Osteoblast (primary cell): ENCODE measurements around the gene RPL6. TPM values are rescaled to one million over a fixed set of nuclear protein-coding genes. Genes with fewer than 3 reads are reported as not detected.

Experiments
- DNase-seq: peaks from one replicate; pipeline ENCODE4 v3.0.0; 2011; ENCODE audit warnings: low spot score, mixed read lengths; ENCODE audit not compliant: insufficient read length; ENCODE audit errors: missing footprints
- H2AFZ ChIP-seq: 2 replicates; pipeline ENCODE4 v1.6.0; 2011; ENCODE audit warnings: mild to moderate bottlenecking, low read length
- H3K27ac ChIP-seq: 2 replicates; pipeline ENCODE4 v1.5.1; 2011; ENCODE audit warnings: mild to moderate bottlenecking, low read depth, low read length, moderate library complexity
- H3K27me3 ChIP-seq: 2 replicates; pipeline ENCODE4 v1.6.0; 2012; ENCODE audit warnings: mild to moderate bottlenecking, control low read depth, inconsistent platforms, low read length, moderate library complexity; ENCODE audit not compliant: insufficient read depth
- H3K36me3 ChIP-seq: 2 replicates; pipeline ENCODE4 v1.5.1; 2011; ENCODE audit warnings: mild to moderate bottlenecking, low read length, control low read depth, moderate library complexity; ENCODE audit not compliant: insufficient read depth
- H3K4me1 ChIP-seq: 2 replicates; pipeline ENCODE4 v1.5.1; 2011; ENCODE audit warnings: mild to moderate bottlenecking, low read length, control low read depth, moderate library complexity; ENCODE audit not compliant: insufficient read depth
- H3K4me2 ChIP-seq: 2 replicates; pipeline ENCODE4 v1.6.0; 2011; ENCODE audit warnings: mild to moderate bottlenecking, low read length; ENCODE audit not compliant: insufficient read depth
- H3K4me3 ChIP-seq: fragments of 200-600 bp; sonication (generic); 3 replicates; pipeline ENCODE4 v1.5.1; 2012; ENCODE audit warnings: mild to moderate bottlenecking, low read length, inconsistent platforms; ENCODE audit not compliant: insufficient read depth
- H3K79me2 ChIP-seq: 2 replicates; pipeline ENCODE4 v1.6.0; 2012; ENCODE audit warnings: mild to moderate bottlenecking, low read length, control low read depth, inconsistent platforms; ENCODE audit not compliant: insufficient read depth
- H3K9me3 ChIP-seq: 2 replicates; pipeline ENCODE4 v1.5.1; 2011; ENCODE audit warnings: low read depth, low read length, control low read depth
- H4K20me1 ChIP-seq: 2 replicates; pipeline ENCODE4 v1.6.0; 2012; ENCODE audit warnings: mild to moderate bottlenecking, low read length, control low read depth; ENCODE audit not compliant: insufficient read depth
- total RNA-seq: library from RNA; depleted of rRNA; stranded (reverse); fragments of >200 nt; gene quantifications from 2 replicates; pipeline ENCODE4 v1.2.3, GENCODE V29; 2012
- TF ChIP-seq, protein P1 (sequence below): IDR thresholded peaks from 2 replicates; pipeline ENCODE4 v1.5.1; 2011; ENCODE audit warnings: mild to moderate bottlenecking, low read depth, low read length, moderate library complexity; ENCODE audit errors: extremely low read depth

Gene RPL6
- total RNA-seq, 1 donor: 918 TPM

DNA sequence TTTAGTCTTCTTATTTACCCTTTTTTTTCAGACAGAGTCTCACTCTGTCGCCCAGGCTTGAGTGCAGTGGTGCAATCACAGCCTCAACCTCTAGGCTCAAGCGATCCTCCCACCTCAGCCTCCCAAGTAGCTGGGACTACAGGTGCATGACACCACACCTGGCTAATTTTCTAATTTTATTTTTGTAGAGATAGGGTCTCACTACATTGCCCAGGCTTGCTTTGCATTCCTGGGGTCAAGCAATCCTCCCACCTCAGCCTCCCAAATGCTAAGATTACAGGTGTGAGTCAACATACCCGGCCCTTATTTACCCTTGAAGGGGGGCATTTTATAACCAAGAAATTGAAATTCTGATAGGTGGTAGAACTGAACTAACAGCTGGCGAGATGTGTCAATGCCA, 48.1 kb downstream of the RPL6 start:
- H3K79me2 ChIP-seq: peaks cover 63% of the 10 kb centered on the region
- peaks cover 16% of the 10 kb centered on the region for H4K20me1 ChIP-seq
- H3K27ac ChIP-seq: no peak overlapping the region

DNA sequence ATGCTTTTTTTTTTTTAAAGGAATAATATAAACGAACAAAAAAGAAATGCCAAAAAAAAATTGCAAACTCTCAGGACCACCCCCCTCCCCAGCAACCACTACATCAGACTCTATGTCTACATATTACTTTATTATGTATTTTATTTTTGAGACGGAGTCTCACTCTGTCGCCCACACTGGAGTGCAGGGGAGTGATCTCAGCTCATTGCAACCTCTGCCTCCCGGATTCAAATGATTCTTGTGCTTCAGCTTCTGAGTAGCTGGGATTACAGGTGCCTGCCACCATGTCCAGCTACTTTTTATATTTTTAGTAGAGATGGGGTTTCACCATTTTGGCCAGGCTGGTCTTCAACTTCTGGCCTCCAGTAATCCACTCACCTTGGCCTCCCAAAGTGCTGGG, 50.1 kb downstream of the RPL6 start:
- Histone ChIP-seq H3K27ac (no peak overlapping the region), H4K20me1 (peaks cover 19% of the 10 kb centered on the region), H3K79me2 (peaks cover 57% of the 10 kb centered on the region), H3K4me3 (no peak overlapping the region), H3K9me3 (no peaks in the 10 kb centered on the region), H3K27me3 (no peaks in the 10 kb centered on the region), H3K4me2 (no peak overlapping the region), H2AFZ (no peak overlapping the region), H3K36me3 (no peaks in the 10 kb centered on the region), H3K4me1 (no peaks in the 10 kb centered on the region)
- no peak for DNase-seq
- TF ChIP-seq, protein P1, sequence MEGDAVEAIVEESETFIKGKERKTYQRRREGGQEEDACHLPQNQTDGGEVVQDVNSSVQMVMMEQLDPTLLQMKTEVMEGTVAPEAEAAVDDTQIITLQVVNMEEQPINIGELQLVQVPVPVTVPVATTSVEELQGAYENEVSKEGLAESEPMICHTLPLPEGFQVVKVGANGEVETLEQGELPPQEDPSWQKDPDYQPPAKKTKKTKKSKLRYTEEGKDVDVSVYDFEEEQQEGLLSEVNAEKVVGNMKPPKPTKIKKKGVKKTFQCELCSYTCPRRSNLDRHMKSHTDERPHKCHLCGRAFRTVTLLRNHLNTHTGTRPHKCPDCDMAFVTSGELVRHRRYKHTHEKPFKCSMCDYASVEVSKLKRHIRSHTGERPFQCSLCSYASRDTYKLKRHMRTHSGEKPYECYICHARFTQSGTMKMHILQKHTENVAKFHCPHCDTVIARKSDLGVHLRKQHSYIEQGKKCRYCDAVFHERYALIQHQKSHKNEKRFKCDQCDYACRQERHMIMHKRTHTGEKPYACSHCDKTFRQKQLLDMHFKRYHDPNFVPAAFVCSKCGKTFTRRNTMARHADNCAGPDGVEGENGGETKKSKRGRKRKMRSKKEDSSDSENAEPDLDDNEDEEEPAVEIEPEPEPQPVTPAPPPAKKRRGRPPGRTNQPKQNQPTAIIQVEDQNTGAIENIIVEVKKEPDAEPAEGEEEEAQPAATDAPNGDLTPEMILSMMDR: no peak

More for the DNA sequence above, 48.1 kb downstream of the RPL6 start:
- H3K4me3 ChIP-seq: no peak overlapping the region
- no peak overlapping the region for H2AFZ ChIP-seq
- no peaks in the 10 kb centered on the region for H3K27me3 ChIP-seq
- DNase-seq: no peak
- no peaks in the 10 kb centered on the region for H3K4me1 ChIP-seq
- no peaks in the 10 kb centered on the region for H3K36me3 ChIP-seq
- no peaks in the 10 kb centered on the region for H3K9me3 ChIP-seq
- no peak overlapping the region for H3K4me2 ChIP-seq
- TF ChIP-seq, protein P1: no peak

DNA sequence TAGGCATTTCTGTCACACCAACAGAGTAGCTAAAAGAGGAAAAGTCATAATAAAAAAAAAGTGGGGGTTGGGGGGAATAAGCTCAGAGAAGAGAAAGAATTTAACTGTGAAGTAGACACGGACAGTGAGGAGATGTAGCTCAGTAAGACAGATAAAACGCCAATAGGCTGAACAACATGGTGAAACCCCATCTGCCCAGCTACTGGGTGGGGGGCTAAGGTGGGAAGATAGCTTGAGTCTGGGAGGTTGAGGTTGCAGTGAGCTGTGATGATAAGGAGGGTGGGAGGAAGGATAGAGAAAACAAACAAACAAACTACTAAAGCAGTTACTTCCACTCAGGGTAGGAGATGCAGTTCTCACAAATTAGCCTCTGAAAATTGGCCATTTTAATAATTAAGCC, 52.2 kb downstream of the RPL6 start:
- DNase-seq: no peak
- peaks cover 56% of the 10 kb centered on the region for H3K79me2 ChIP-seq

More for the DNA sequence above, 52.2 kb downstream of the RPL6 start:
- H4K20me1 ChIP-seq: peaks cover 32% of the 10 kb centered on the region
- no peaks in the 10 kb centered on the region for H3K4me1 ChIP-seq
- TF ChIP-seq, protein P1: no peak
- no peaks in the 10 kb centered on the region for H3K9me3 ChIP-seq
- no peak overlapping the region for H3K27ac ChIP-seq
- no peaks in the 10 kb centered on the region for H3K36me3 ChIP-seq
- no peak overlapping the region for H3K4me2 ChIP-seq
- H3K4me3 ChIP-seq: no peak overlapping the region
- no peaks in the 10 kb centered on the region for H3K27me3 ChIP-seq
- no peak overlapping the region for H2AFZ ChIP-seq

Other genes starting within 250 kb of the RPL6 start
- 29.0 and 38.6 TPM in 2 replicates for gene HECTD4, start 27.2 kb downstream of the RPL6 start, total RNA-seq
- 96.1 and 98.8 TPM in 2 replicates for gene PTPN11, start 9.3 kb upstream of the RPL6 start, total RNA-seq